HG02588 (cell line): Measurements from ENCODE around the gene NIF3L1.
"Not testable (repeated sequence)": the region's sequence is repeated elsewhere in the genome, so short reads cannot be mapped to it uniquely, and the experiment has no call there.

ENCODE experiments used
- ATAC-seq: cut with Tn5 transposase; IDR thresholded peaks from one replicate; pipeline ENCODE4 v1.9.1; 2021; ENCODE audit warnings: mild to moderate bottlenecking, moderate library complexity; ENCODE audit not compliant: unreplicated experiment

NIF3L1 gene

DNA sequence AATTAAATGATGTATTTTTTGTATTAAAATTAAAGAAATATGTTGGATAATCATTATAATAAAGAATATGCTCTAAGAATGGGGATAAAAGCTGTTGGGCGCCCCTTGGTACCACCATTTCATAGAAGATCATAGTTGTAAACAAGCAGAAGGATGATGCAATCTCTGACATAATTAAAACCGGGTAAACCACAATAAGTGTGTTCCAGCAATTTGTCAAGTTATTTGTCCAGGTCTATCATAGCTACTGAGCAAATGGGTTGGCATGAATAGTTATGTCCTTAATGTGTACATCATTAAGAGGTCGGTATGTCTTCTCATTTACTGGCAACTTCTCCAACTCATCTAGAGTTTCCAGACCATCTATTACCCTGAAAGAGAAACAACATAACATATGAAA is 18.0 kb upstream of the NIF3L1 start:
- no peak for ATAC-seq

DNA sequence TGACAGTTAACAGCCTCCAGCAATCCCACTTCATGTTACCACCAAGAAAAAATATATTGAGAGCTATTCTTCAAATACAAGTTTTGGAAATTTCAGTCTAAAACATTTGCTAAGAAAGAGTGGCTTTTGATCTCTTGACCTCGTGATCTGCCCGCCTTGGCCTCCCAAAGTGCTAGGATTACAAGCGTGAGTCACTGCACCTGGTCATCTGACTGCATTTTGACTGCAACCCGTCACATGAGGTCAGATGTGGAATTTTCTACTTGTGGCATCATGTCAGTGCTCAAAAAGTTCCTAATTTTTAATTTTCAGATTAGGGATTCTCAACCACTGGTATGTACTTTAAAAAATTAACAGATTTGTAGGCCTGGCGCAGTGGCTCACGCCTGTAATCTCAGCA is 15.6 kb upstream of the NIF3L1 start:
- ATAC-seq: no peak

DNA sequence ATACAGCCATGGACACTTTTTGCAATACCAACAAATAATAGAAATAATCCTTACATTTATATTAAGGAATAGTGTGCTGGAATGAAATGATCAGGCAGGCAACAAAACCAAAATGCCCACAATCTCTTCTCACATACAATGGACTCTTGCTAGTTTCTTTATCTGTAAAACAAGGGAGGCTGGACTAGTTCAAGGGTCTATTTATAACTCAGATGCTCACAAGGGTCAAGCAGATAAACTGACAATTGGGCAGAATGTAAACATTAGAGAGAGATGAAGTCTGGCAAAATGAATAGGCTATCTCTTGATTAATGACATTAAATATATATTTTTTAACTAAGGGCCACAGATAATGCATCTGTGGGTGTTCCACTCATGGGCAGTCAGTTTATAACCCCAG is 11.7 kb upstream of the NIF3L1 start:
- ATAC-seq: no peak

DNA sequence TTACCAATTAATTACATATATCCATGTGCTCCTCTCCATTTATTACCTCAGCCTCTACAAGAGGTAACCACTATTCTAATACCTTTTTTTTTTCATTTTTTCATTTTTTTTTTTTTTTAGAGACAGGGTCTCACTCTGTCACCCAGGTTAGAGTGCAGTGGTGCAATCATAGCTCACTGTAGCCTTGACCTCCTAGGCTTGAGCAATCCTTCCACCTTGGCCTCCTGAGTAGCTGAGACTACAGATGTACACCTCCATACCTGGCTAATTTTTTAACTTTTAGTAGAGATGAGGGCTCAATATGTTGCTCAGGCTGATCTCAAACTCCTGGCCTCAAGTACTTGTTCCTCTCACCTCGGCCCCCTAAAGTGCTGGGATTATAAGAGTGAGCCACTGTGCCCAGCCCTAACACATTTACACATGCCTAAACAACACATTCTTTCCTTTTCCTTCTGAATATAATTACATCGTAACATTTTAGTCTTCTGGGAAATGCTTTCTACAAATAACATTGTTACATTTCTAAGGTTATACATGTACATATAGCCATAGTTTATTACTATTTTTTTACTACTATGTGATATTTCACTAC is 10.8 kb upstream of the NIF3L1 start:
- ATAC-seq: no peak

DNA sequence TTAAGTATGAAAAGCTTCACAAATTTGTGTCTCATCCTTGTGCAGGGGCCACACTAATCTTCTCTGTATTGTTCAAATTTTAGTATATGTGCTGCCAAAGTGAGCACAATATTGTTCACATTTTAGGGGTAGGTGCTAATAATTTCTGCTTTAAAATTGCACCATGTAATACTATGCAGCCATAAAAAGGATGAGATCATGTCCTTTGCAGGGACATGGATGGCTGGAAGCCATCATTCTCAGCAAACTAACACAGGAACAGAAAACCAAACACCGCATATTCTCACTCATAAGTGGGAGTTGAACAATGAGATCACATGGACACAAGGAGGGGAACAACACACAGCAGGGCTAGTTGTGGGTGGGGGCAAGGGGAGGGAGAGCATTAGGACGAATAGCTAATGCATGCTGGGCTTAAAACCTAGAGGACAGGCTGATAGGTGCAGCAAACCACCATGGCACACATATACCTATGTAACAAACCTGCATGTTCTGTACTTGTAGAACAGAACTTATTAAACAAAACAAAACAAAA is 7.4 kb upstream of the NIF3L1 start:
- ATAC-seq: not testable (repeated sequence)

DNA sequence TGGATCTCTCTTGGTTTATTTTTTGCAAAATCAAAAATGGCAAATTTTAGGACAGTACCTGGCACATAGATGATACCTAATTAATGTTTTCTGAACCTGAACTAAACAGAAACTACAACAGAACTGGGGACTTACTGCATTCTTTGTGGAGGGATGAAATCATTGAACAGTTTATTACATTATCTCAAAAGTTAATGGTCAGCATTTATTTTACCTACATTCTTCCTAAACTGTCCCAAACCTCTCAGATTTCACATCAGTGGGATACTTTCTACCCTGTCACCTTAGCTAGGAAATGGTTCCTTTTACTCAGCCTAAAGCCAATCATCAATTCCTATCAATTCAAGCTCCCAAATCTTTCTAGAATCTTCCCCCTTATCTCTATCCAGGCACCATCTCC is 10.3 kb downstream of the NIF3L1 start:
- ATAC-seq: no peak

DNA sequence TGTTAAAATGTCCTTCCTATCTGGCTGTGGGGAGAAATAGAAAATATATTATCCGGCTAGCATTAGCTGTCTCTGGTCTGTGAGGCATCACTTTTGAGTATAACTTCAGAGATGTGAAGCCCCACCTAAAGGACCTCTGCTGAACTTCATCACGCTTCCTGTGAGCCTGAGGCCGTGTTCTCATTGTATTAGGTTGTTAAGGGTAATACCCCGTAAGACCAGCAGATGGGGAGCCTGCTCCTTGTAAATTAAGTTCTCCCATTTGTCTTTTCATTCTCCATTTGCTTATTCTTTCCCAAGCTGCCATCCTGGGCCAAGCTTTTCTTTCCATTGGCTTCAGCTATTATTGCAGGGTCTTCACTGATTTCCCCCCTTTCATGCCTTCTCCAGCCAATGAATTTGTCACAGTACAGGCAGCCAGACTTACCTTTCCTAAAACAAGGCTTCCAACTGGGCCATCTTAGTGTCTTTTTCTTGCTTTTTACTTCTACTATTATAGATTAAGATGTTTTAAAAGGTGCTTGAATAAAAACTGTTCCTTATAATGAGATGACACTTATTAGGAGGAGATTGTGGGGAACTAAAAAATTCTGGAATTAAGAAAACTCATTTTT is 12.4 kb downstream of the NIF3L1 start:
- ATAC-seq: peak; percentile 93

DNA sequence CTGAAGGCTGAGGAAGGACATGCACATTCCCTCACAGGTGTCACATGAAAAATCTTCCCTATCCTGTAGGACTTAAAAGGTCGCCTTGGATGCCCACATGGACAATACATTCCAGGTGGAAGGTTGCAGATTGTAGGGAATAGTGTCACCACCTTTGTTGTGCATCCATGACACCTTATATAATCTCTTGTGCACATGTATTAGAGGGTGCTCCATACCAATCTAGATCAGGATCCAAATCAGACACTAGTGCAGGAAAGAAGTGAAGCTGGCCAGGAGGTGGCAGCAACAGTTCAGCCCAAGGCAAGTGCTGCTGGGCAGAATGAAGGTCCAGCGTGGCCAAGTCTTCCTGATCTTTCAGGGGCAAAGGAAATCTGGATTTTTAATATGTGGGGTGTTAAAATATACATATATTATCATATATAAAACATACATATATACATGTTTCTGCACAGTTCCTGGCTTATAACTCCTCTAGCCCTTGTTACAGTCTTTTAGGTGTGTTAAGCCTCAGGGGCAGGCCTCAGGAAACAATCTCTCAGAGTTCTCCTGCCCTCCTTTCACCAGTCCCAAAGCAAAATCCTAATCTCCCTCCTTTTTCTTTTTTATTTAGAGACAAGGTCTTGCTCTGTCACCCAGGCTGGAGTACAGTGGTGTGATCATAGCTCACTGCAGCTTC is 16.6 kb downstream of the NIF3L1 start:
- ATAC-seq: no peak

DNA sequence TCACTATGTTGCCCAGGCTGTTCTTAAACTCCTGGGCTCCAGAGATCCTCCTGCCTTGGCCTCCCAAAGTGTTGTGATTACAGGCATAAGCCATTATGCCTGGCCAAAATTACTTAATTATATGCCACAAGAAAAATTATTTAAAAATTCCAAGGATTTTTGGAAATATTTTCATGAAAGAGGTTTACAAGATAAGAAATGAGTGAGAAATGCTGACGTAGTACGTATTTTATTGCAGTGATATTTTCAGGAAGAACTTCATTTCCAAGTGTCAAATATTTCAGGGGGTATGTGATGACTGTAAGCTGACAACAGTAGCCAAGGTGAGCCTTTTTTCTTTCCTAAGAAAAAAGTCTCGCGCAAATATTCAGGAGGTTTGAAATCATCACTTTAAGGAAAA is 20.8 kb downstream of the NIF3L1 start:
- ATAC-seq: no peak

DNA sequence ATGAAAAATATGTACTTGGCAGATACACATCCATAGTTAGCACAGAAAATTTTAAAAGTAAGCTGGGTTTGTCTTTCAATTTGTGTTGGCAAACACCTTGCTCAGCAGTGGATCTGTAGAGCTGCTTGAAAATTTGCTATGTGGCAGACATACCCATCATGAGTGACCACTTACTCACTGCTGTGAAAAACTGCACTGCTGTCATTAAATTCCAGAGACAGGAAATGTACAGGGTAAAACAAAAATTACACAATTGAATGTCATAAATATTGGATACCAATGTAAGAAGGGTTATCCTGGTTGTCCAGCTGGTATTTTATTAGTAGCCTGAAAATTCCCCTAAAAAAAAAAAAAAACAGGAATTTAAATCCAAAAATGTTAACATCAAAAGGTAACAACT is 24.5 kb downstream of the NIF3L1 start:
- ATAC-seq: no peak

DNA sequence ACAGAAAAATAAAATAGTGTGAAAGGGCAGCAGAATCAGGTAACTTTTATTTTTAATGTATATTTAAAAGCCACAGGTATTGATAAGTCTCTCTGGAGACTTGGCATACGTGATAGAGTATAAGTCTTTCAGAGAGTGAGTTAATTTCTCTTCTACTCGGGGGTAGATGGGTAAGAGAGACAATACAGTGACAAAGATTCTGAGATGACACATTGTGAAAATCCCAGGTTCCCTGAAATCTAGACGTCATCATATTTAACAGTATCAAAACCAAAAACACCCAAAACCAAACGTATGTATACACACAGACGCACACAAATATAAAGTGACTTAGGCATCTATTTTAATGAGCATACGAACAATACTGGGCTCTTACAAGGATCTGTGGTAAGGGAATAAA is 33.3 kb downstream of the NIF3L1 start:
- no peak for ATAC-seq

DNA sequence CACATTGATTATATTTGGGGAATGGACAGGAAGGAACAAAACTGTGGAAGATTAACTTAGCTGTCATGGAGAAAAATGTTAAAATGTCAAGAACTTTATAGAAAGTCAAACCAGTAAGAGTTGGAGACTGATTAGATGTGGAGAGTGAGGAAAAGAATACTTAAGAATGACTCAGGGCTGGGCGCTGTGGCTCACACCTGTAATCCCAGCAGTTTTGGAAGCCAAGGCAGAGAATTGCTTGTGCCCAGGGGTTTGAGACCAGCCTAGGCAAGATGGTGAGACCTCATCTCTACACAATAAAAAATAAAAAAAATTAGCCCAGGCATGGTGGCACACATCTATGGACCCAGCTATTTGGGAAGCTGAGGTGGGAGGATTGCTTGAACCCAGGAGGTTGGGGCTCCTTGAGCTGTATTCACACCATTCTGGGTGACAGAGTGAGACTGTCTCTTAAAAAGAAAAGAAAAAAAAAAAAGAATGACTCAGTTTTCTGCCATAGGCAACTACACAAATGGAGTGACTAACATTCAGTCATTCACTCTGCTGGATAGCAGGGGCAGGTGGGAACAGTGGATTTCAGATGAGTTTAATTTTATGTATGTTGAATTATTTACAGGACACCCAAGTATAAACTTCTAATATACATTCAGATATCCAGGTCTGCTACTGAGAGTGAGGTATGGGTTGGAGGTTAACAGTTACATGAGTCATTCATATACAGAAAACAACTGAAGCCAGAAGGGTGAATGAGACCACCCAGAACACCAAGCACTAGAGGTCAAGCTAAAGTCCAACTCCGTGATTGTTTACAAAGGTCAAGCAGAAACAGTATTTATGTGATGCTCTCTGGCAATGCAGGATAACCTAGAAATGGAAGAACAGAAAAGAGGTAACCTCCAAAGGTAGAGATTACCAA is 40.4 kb downstream of the NIF3L1 start:
- ATAC-seq: no peak

DNA sequence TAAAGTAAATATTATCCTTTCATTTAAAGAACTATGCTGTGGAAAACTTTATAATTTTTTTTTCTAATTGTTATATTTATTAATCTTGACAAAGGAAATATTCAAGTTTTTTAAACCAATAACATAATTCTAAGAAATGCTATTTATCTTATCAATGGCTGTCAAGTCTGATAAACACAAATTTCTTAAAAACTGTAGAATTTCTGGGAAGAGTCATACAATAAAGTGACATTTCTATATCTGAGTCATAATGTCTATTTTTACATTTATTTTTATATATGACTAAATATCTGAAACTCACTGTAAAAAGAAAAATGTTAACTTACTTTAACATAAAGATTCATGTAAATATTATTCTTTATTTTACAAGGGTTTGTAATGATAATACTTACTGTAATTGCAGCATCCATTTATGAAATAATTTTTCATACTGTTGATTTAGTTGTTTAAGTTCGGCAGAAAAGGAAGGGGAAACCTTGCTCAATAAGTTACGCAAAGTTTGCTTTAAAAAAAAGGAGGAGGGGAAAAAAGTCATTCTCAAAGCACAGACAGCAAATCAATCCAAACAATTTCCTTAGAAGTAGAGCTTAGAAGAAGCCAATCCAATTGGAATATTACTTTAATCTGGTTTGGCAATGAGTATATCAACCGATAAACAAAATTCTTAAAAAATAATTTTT is 41.9 kb downstream of the NIF3L1 start:
- no peak for ATAC-seq

DNA sequence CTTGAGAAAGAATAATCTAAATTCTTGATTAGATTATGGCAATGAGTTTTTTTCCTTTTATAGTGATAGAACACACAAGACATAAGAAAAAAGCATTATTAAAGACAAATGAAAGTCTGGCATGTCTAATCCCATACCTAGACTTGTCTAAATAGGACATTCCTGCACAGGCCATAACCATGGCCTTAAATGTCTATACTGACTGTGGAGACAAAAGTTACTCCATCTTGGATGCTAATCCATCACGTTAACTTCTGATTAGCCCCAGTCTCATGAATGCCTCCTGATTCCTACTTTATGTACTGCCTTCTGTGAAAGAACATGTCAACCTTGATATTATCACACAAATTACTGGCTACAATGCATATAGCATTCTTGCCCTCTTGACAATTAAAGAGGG is 50.7 kb downstream of the NIF3L1 start:
- ATAC-seq: no peak

DNA sequence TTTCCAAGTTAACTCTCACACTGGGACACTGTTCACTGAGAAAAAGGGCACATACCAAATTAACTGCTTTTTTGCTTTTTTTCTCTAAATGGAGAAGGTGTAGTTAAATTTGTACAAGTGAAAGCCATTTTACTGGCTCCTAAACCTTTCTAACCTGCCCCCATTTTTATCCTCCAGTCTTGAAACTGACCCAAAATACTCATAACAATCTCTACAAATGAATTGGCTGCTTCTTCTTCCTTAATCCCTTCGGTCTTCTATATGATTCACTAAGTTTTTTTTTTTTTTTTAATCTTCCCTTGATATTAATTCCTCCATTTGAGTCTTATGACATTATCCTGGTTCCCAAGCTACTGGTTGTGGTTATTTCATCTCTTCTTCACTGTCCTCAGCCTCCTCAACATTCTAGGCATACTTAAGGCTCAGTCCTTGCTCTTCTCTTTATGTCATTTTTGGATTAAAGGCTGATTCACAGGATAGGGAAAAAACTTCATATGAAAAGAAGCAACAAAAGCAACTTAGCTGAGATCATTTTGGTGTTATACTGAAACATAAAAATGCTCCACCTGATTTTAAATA is 54.4 kb downstream of the NIF3L1 start:
- no peak for ATAC-seq

DNA sequence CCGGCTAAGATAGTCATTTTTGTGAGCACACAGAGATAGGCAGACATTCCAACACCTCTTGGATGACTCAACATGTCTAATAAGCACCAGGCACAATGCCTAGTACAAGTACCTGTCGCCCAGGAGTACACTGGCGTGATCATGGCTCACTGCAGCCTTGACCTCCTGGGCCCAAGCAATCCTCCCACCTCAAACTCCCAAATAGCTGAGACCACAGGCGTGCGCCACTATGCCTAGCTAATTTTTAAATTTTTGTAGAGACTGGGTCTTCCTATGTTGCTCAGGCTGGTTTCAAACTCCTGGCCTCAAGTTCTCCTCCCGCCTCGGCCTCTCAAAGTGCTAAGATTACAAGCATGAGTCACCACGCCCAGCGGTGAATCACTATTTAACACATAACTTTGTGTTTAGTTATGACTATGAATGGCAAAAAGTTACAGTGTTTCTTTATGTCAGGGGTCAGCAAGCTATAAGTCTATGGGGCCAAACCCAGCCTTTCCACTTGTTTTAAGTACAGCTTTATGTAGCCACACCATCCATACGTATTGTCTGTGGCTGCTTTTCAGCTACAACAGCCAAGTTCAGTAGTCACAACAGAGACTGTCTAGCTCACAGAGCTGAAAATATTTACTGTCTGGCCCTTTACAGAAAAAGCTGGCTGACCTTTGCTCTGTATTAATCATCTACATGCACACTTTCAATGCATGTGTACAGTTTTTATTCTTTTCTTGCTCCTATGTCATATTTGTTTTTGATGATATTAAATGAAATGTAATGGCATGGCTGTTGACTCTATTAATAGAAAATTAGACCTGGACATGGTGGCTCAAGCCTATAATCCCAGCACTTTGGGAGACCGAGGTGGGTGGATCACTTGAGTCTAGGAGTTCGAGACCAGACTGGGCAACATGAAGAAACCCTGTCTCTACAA is 55.6 kb downstream of the NIF3L1 start:
- no peak for ATAC-seq

DNA sequence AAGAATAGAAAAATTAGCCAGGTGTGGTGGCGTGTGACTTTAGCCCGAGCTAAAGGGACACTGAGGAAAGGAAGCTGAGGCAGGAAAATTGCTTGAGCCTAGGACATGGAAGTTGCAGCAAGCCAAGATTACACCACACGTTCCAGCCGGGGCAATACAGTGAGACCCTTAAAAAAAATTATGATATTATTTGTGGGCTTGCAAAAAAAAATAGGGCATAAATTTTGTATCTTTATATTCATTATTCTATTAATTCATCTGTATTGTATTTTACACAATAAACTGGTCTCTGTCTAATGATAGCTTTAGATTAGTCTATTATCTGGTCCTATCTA is 56.2 kb downstream of the NIF3L1 start:
- no peak for ATAC-seq

DNA sequence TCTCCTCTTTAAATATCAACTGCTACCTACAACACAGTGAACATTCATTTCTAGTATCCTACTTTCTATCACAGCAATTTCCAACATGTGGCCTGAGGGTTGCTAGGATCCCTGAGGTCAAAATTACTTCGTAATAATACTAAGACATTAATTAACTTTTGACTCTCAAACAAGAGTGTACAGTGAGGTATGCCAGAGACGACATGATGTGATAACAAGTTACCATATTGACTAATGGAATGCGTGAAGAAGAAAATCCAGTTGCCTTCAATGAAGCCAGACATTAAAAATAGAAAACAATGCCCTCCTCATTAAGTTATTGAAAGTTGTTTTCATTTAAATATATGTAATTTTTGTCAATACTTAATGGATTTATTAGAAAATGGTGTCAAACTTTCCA is 61.2 kb downstream of the NIF3L1 start:
- ATAC-seq: no peak
